Activated naive CD4-positive, alpha-beta T cell treated with anti-CD3 and anti-CD28 coated beads for 36 hours (primary cell): Measurements from ENCODE around the gene CEMIP2. TPM values are rescaled to one million over a fixed set of nuclear protein-coding genes. Genes with fewer than 3 reads are reported as not detected.
"Not testable (repeated sequence)": the region's sequence is repeated elsewhere in the genome, so short reads cannot be mapped to it uniquely, and the experiment has no call there.

Experiments used
- CTCF ChIA-PET: fragments of 350-600 bp; sonication (Branson Sonifier 250); formaldehyde crosslinking; loops from one replicate; lab custom pipeline; 2021; ENCODE audit warnings: antibody characterized with exemption; lab: Charles Lee
- DNase-seq: peaks from one replicate; pipeline ENCODE4 v3.0.0-alpha.2; 2020
- H3K27ac Mint-ChIP-seq: one replicate; pipeline ENCODE4 v1.8.0; 2021; ENCODE audit warnings: mild to moderate bottlenecking, mixed read lengths
- H3K27me3 Mint-ChIP-seq: one replicate; pipeline ENCODE4 v1.8.0; 2021; ENCODE audit warnings: low read depth, mixed read lengths
- H3K36me3 Mint-ChIP-seq: one replicate; pipeline ENCODE4 v1.8.0; 2021; ENCODE audit warnings: low read depth, mixed read lengths
- H3K4me1 Mint-ChIP-seq: one replicate; pipeline ENCODE4 v1.8.0; 2021; ENCODE audit warnings: low read depth, mixed read lengths
- H3K4me3 Mint-ChIP-seq: one replicate; pipeline ENCODE4 v1.8.0; 2021; ENCODE audit warnings: mild to moderate bottlenecking, moderate library complexity, mixed read lengths
- H3K9me3 Mint-ChIP-seq: one replicate; pipeline ENCODE4 v1.8.0; 2021; ENCODE audit warnings: mixed read lengths
- intact Hi-C: fragments of 100-400 bp; cut with micrococcal nuclease; formaldehyde crosslinking; loops from one replicate; pipeline ENCODE4 v1.15.1; 2023
- total RNA-seq, 2 experiments: library from RNA; stranded (reverse); gene quantifications; one replicate each; pipeline ENCODE4 v1.2.3, GENCODE V29; 2021

CEMIP2 gene
- total RNA-seq, 2 experiments from 2014 or later: 36.4 to 39.7 TPM

DNA sequence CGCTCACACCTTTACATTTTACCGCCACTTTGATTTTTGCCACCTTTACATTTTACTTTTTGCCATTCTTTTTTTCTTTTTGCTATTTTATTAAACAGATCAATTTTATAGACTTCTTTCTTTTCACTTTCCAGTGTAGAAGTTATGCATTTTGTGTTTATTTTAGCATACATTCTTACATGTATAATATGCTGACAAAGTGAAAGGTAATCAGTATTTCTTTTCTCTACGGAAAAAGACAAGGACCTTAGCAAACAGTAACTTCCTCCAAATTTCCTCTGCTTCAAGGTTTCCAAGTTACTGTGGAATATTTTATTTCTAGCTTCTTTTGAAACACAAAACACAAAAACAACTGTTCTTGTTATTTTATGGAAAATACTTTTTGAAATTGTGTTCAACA is 97.0 kb downstream of the CEMIP2 start:
- Mint-ChIP-seq H3K4me3 (no peak overlapping the region), H3K27me3 (peaks cover 5% of the 10 kb centered on the region), H3K9me3 (no peaks in the 10 kb centered on the region), H3K36me3 (no peaks in the 10 kb centered on the region), H3K4me1 (no peaks in the 10 kb centered on the region), H3K27ac (no peak overlapping the region)
- CTCF ChIA-PET: interaction anchor here (0.6 kb wide), 2 partner anchors 34 to 98 kb away, joined by 3 to 4 read pairs; no protein-coding TSS in a partner anchor
- DNase-seq: no peak
- intact Hi-C loops: no loop called here

GRCh38 chr9:71670121-71670520 is 98.2 kb downstream of the CEMIP2 start:
- Mint-ChIP-seq H3K4me3 (no peak overlapping the region), H3K36me3 (no peaks in the 10 kb centered on the region), H3K27me3 (peaks cover 5% of the 10 kb centered on the region), H3K4me1 (no peaks in the 10 kb centered on the region), H3K27ac (no peak overlapping the region), H3K9me3 (no peaks in the 10 kb centered on the region)
- DNase-seq: no peak
- intact Hi-C loops: no loop called here
- CTCF ChIA-PET: no interaction called here

- no peaks in the 10 kb centered on the region for H3K36me3 Mint-ChIP-seq
- no peak overlapping the region for H3K4me3 Mint-ChIP-seq
- DNase-seq: no peak
- H3K27ac Mint-ChIP-seq: no peak overlapping the region
- H3K9me3 Mint-ChIP-seq: no peaks in the 10 kb centered on the region
- intact Hi-C loops: no loop called here
- CTCF ChIA-PET: no interaction called here
- no peaks in the 10 kb centered on the region for H3K4me1 Mint-ChIP-seq
- peaks cover 5% of the 10 kb centered on the region for H3K27me3 Mint-ChIP-seq
These were observed 98.9 kb downstream of the CEMIP2 start for GRCh38 chr9:71669284-71669995.

DNA sequence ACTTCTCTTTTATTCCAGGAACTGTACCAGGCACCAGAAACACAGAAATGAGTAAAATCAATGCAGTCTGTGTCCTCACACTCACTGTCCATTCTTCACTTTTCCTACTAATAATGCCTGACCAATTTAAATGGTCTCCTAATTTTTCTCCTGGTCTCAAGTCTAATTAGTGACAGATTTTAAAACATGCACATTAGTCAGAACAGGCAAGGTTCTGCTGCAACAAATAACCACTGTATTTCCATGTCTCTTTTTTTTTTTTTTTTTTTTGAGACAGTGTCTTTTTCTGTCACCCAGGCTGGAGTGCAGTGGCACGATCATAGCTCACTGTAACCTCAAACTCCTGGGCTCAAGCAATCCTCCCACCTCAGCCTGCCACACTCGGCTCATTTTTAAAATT is 99.6 kb downstream of the CEMIP2 start:
- Mint-ChIP-seq H3K36me3 (no peaks in the 10 kb centered on the region), H3K9me3 (no peaks in the 10 kb centered on the region), H3K27me3 (peaks cover 5% of the 10 kb centered on the region), H3K27ac (no peak overlapping the region), H3K4me1 (no peaks in the 10 kb centered on the region), H3K4me3 (no peak overlapping the region)
- CTCF ChIA-PET: no interaction called here
- intact Hi-C loops: no loop called here
- DNase-seq: no peak

GRCh38 chr9:71665247-71665646 is 103.1 kb downstream of the CEMIP2 start:
- no peak overlapping the region for H3K27ac Mint-ChIP-seq
- H3K27me3 Mint-ChIP-seq: peaks cover 5% of the 10 kb centered on the region
- H3K4me1 Mint-ChIP-seq: no peaks in the 10 kb centered on the region
- no peaks in the 10 kb centered on the region for H3K36me3 Mint-ChIP-seq
- intact Hi-C loops: no loop called here
- H3K4me3 Mint-ChIP-seq: no peak overlapping the region
- CTCF ChIA-PET: no interaction called here
- no peak for DNase-seq
- H3K9me3 Mint-ChIP-seq: no peaks in the 10 kb centered on the region

DNA sequence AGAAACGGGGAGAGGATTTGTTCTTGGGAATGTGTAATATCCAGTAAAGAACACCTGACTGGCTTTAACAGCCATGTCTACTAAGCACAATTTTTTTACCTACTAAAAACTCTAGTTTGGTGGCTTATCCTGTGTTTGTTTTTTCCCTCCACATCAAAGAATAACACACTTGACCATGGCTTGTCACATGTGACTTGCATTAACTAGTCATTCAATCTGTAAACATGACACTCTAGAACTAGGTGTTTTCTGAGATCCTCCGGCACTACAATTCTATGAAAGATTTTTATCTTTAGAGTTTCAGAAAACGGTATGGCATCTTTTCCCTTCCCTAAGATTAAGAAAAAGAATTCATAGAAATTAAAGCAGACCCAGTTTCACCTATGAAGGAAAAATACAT is 103.7 kb downstream of the CEMIP2 start:
- DNase-seq: no peak
- Mint-ChIP-seq H3K9me3 (no peaks in the 10 kb centered on the region), H3K36me3 (no peaks in the 10 kb centered on the region), H3K27ac (no peak overlapping the region), H3K4me1 (no peaks in the 10 kb centered on the region), H3K4me3 (no peak overlapping the region), H3K27me3 (peaks cover 3% of the 10 kb centered on the region)
- CTCF ChIA-PET: no interaction called here
- intact Hi-C loops: no loop called here

- H3K36me3 Mint-ChIP-seq: no peaks in the 10 kb centered on the region
- intact Hi-C loops: no loop called here
- CTCF ChIA-PET: no interaction called here
These were observed 104.3 kb downstream of the CEMIP2 start for GRCh38 chr9:71663931-71664459.

GRCh38 chr9:71663216-71663615 is 105.1 kb downstream of the CEMIP2 start:
- Mint-ChIP-seq H3K36me3 (no peaks in the 10 kb centered on the region), H3K9me3 (no peaks in the 10 kb centered on the region), H3K4me1 (no peaks in the 10 kb centered on the region), H3K4me3 (no peak overlapping the region), H3K27me3 (peaks cover 3% of the 10 kb centered on the region), H3K27ac (no peak overlapping the region)
- CTCF ChIA-PET: no interaction called here
- no peak for DNase-seq
- intact Hi-C loops: no loop called here

More at GRCh38 chr9:71663931-71664459, 104.3 kb downstream of the CEMIP2 start:
- Mint-ChIP-seq H3K27me3 (peaks cover 2% of the 10 kb centered on the region), H3K9me3 (no peaks in the 10 kb centered on the region), H3K4me3 (no peak overlapping the region), H3K4me1 (no peaks in the 10 kb centered on the region), H3K27ac (no peak overlapping the region)
- no peak for DNase-seq

- Mint-ChIP-seq H3K27me3 (peaks cover 3% of the 10 kb centered on the region), H3K4me1 (no peaks in the 10 kb centered on the region), H3K36me3 (no peaks in the 10 kb centered on the region), H3K9me3 (peaks cover 2% of the 10 kb centered on the region), H3K27ac (no peak overlapping the region), H3K4me3 (no peak overlapping the region)
- DNase-seq: no peak
- intact Hi-C loops: no loop called here
- CTCF ChIA-PET: no interaction called here
These were observed 106.2 kb downstream of the CEMIP2 start for GRCh38 chr9:71662082-71662481.

- H3K9me3 Mint-ChIP-seq, H3K27ac Mint-ChIP-seq, H3K4me3 Mint-ChIP-seq, CTCF ChIA-PET, H3K4me1 Mint-ChIP-seq, H3K36me3 Mint-ChIP-seq, H3K27me3 Mint-ChIP-seq, intact Hi-C loops: not testable (repeated sequence)
- DNase-seq: peak; percentile 5
These were observed 111.0 kb downstream of the CEMIP2 start for GRCh38 chr9:71657276-71657675.

DNA sequence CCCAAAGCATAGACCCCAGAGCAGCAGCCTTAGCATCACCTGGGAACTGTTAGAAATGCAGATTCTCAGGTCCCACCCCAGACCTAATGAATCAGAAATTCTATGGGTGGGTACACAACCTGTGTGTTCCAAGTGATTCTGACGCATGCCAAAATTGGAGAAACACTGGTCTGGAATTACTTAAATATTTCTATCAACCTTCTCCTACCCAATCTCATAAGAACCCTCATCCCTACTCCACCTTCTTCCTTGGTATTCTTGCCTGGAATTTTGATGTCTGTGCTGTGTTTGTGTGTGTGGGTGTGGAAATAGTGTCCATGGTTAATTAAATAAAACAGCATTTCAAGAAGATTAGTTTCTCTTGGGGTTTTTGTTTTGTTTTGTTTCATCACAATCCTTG is 111.8 kb downstream of the CEMIP2 start:
- Mint-ChIP-seq H3K36me3 (no peaks in the 10 kb centered on the region), H3K27me3 (peaks cover 4% of the 10 kb centered on the region), H3K4me1 (no peaks in the 10 kb centered on the region), H3K27ac (no peak overlapping the region), H3K9me3 (peaks cover 8% of the 10 kb centered on the region), H3K4me3 (no peak overlapping the region)
- DNase-seq: no peak
- intact Hi-C loops: no loop called here
- CTCF ChIA-PET: no interaction called here

DNA sequence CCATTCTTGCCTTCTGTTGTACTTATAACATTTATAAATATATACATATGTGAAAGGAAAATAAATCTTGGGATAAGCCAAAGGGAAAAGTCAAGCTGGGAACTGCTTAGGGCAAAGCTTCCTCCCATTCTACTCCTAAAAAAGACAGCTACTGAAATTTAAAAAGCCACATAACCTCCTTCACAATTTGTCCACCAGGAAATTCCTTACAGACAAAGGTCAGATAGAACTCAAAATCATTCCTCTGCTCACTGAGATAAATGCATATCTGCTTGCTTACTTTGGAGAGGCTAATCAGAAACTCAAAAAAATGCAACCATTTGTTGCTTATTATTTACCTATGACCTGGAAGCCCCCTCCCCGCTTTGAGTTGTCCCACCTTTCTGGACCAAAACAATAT is 112.5 kb downstream of the CEMIP2 start:
- Mint-ChIP-seq H3K4me3 (no peak overlapping the region), H3K36me3 (no peaks in the 10 kb centered on the region), H3K4me1 (no peaks in the 10 kb centered on the region), H3K9me3 (peaks cover 8% of the 10 kb centered on the region), H3K27ac (no peak overlapping the region), H3K27me3 (peaks cover 4% of the 10 kb centered on the region)
- no peak for DNase-seq
- intact Hi-C loops: no loop called here
- CTCF ChIA-PET: interaction anchor here (0.6 kb wide), 1 partner anchor 95 kb away, joined by 3 read pairs; no protein-coding TSS in a partner anchor

DNA sequence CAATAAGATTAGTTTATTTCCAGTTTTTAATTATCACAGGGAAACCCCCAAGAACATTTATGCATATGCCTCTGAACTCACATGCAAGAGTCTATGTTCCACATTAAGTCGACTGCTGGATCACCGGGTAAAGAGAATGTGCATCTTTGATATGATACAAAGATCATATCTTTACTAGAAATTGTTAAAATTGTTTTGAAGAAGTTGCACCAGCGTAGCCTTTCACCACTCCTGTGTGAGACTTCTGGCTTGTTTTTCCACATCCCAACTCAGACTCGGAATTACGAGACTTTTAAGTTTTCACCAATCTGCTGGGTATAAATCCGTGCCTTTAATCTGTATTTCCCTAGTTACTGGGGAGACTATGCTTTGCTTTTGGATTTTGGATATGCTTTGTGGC is 113.2 kb downstream of the CEMIP2 start:
- intact Hi-C loops: no loop called here
- H3K27ac Mint-ChIP-seq: no peak overlapping the region
- H3K4me3 Mint-ChIP-seq: no peak overlapping the region
- H3K9me3 Mint-ChIP-seq: peaks cover 8% of the 10 kb centered on the region
- H3K36me3 Mint-ChIP-seq: no peaks in the 10 kb centered on the region
- peaks cover 4% of the 10 kb centered on the region for H3K27me3 Mint-ChIP-seq
- no peaks in the 10 kb centered on the region for H3K4me1 Mint-ChIP-seq
- no peak for DNase-seq
- CTCF ChIA-PET: no interaction called here
